Measurements from ENCODE around the gene OPRL1. TPM values are rescaled to one million over a fixed set of nuclear protein-coding genes. Genes with fewer than 3 reads are reported as not detected.

OPRL1 gene
- total and polyA plus RNA-seq, 2 of the 8 experiments (the other 6 are each of a cell fraction or from before 2014, with no cell fraction given): 0.63 to 0.98 TPM

DNA sequence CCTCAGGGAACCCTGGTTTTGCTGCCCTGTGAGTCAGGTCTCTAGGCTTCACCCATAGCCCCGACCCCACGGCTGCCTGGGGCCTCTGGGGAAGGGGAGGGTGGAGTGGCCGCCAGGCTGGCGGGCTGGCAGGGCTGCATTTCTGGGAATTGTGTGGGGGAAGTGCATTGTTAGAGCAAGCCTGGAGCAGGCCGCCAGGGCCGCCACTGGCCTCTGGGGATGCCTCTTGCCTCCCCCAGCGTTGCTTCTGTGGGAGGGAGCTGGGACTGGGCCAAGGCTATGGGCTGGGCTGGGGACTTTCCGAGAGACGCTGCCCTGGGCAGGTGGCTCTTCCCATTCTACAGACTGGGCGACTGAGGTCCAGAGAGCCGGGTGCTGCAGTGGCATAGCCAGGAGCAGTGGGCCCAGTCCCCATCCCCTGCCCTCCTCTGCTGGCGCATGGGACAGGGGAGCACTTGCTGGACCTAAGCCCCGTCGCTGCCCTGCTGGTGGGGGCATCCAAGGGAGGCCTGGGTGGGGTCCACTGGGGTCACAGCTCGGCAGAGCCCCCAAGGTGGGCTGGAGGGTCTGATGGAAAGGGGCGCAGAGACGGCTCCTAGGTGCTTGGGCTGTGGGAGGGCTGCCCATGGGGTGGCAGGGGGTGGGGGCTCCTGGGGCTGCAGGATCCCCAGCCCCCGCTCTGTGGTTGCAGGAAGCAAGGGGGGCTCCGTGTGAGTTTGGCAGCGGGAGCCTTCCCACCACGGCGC, 23.8 kb upstream of the OPRL1 start:
- H3K9me3 ChIP-seq (ENCODE audit: insufficient read depth in 2 of 2, low read depth in 1 of 2, low read length in 1 of 2): no peaks in the 10 kb centered on the region
- H3K4me3 ChIP-seq (ENCODE audit: extremely low read depth in 1 of 4, insufficient read depth in 2 of 4, low read depth in 3 of 4, low read length in 4 of 4): no peak overlapping the region
- peaks cover 0 to 18% (median 13%) of the 10 kb centered on the region in 4 experiments; a peak in 6 of 7 replicates for H3K4me1 ChIP-seq (replicated peaks in 1 of 4; ENCODE audit: control insufficient read depth in 3 of 4, insufficient read depth in 4 of 4, low read length in 3 of 4)
- H4K91ac ChIP-seq (replicated peaks; ENCODE audit: insufficient read length, low read length): no peak overlapping the region
- no peak overlapping the region for H2AFZ ChIP-seq (ENCODE audit: low read length)
- H3K14ac ChIP-seq (ENCODE audit: insufficient read length): no peak overlapping the region
- no peaks in the 10 kb centered on the region for H3K79me2 ChIP-seq (ENCODE audit: control insufficient read depth in 1 of 2, insufficient read depth in 2 of 2, low read length in 2 of 2)
- no peak overlapping the region for H3K27ac ChIP-seq (ENCODE audit: low read depth, low read length)
- no peaks in the 10 kb centered on the region for H3K36me3 ChIP-seq (ENCODE audit: control insufficient read depth in 2 of 4, insufficient read depth in 4 of 4, low read length in 3 of 4)
- CTCF ChIA-PET (ENCODE audit: partially characterized antibody): interaction anchor here (5.5 to 15.0 kb wide), 3 partner anchors 17 to 64 kb away, joined by 35 to 139 read pairs (median 68); partner anchors contain the start of genes LKAAEAR1, OPRL1 and RGS19
- no peak overlapping the region for H3K4ac ChIP-seq (replicated peaks; ENCODE audit: insufficient read length, low read depth, low read length)
- no peak for TF ChIP-seq SP1 (IDR thresholded peaks at IDR 0.05; ENCODE audit: low read depth, low read length)
- TF ChIP-seq POLR2A (IDR thresholded peaks at IDR 0.05; ENCODE audit: control extremely low read depth in 1 of 2, low read depth in 2 of 2, low read length in 2 of 2): no peak
- no peak for TF ChIP-seq JUN (IDR thresholded peaks at IDR 0.05; ENCODE audit: low read depth, low read length)
- H2BK12ac ChIP-seq (ENCODE audit: low read depth, low read length): no peak overlapping the region
- H3K23me2 ChIP-seq (ENCODE audit: low read depth, low read length): no peaks in the 10 kb centered on the region
- no peaks in the 10 kb centered on the region for H3K79me1 ChIP-seq (ENCODE audit: low read depth, low read length)
- H4K8ac ChIP-seq (ENCODE audit: extremely low read depth, insufficient read depth, low read length): no peak overlapping the region
- no peak overlapping the region for H3K9ac ChIP-seq (replicated peaks in 1 of 4; ENCODE audit: extremely low read depth in 1 of 4, low read depth in 3 of 4, low read length in 3 of 4)
- no peak overlapping the region for H4K5ac ChIP-seq (ENCODE audit: insufficient read length, low read depth, low read length)
- DNase-seq (ENCODE audit: low read depth in 1 of 2, low spot score in 2 of 2) (no peak), FAIRE-seq (no peak)
- H3K4me2 ChIP-seq (ENCODE audit: insufficient read depth in 1 of 2, low read depth in 2 of 2, low read length in 2 of 2): no peak overlapping the region
- POLR2A ChIA-PET (ENCODE audit: partially characterized antibody): interaction anchor here (1.7 to 1.8 kb wide), 2 partner anchors 12 to 16 kb away, joined by 8 to 9 read pairs; no protein-coding TSS in a partner anchor
- H4K20me1 ChIP-seq (replicated peaks in 1 of 2; ENCODE audit: control insufficient read depth in 1 of 2, insufficient read depth in 2 of 2, low read length in 2 of 2): no peaks in the 10 kb centered on the region
- no peak overlapping the region for H2AK5ac ChIP-seq (ENCODE audit: low read depth, low read length)
- H2BK120ac ChIP-seq (replicated peaks; ENCODE audit: low read depth, low read length): no peak overlapping the region
- no peak overlapping the region for H3K18ac ChIP-seq (ENCODE audit: extremely low read depth, low read length)
- peaks cover 0 to 14% (median 6%) of the 10 kb centered on the region in 4 experiments; a peak in 3 of 7 replicates for H3K27me3 ChIP-seq (replicated peaks in 1 of 4; ENCODE audit: control insufficient read depth in 3 of 4, extremely low read depth in 1 of 4, insufficient read depth in 3 of 4, low read length in 3 of 4)
- no peak overlapping the region for H3K23ac ChIP-seq (ENCODE audit: insufficient read length)
- WGBS, 2 experiments (ENCODE audit: extremely low coverage in 1 of 2, insufficient coverage in 1 of 2, insufficient read length in 1 of 2, insufficient replicate concordance in 2 of 2, low coverage in 1 of 2, low lambda C conversion rate in 2 of 2, missing lambda C conversion rate in 1 of 2): 84% methylated on average over 20 of the region's 22 CpGs; no CpG with 5 or more reads in 1 of the 2 experiments
- no peak overlapping the region for H3K56ac ChIP-seq (replicated peaks; ENCODE audit: insufficient read length, low read depth, low read length)
- H2BK5ac ChIP-seq (ENCODE audit: low read depth, low read length): no peak overlapping the region
- H2BK15ac ChIP-seq (ENCODE audit: low read length): no peak overlapping the region
- H2BK20ac ChIP-seq (ENCODE audit: low read length): no peak overlapping the region
